DMS 273 (cell line): Measurements from ENCODE around the gene TPP1.

Experiments used
- DNase-seq: peaks from one replicate; lab custom pipeline; 2025; ENCODE audit not compliant: unreplicated experiment; lab: John Stamatoyannopoulos, UW

TPP1 gene

GRCh38 chr11:6612213-6613041 is 6.8 kb downstream of the TPP1 start, which contains the start of gene TAF10:
Gene TAF10 (minus strand): TSS chr11:6612216. CDS start chr11:6612189, 27 bp downstream.
- DNase-seq, result peak; percentile 95

DNA sequence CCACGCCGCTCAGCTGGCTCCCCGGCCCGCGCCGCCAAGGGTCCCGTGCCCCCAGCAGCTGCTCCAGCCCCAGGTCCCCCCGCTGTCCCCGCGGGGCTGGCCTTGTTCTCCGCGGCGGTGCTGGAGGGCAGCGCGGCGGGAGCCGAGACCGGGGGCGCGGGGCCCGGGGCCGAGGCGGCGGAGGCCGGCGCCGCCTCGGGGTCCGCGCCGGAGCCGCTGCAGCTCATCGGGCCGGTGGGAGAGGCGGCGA is 7.3 kb downstream of the TPP1 start:
- DNase-seq, result no peak

DNA sequence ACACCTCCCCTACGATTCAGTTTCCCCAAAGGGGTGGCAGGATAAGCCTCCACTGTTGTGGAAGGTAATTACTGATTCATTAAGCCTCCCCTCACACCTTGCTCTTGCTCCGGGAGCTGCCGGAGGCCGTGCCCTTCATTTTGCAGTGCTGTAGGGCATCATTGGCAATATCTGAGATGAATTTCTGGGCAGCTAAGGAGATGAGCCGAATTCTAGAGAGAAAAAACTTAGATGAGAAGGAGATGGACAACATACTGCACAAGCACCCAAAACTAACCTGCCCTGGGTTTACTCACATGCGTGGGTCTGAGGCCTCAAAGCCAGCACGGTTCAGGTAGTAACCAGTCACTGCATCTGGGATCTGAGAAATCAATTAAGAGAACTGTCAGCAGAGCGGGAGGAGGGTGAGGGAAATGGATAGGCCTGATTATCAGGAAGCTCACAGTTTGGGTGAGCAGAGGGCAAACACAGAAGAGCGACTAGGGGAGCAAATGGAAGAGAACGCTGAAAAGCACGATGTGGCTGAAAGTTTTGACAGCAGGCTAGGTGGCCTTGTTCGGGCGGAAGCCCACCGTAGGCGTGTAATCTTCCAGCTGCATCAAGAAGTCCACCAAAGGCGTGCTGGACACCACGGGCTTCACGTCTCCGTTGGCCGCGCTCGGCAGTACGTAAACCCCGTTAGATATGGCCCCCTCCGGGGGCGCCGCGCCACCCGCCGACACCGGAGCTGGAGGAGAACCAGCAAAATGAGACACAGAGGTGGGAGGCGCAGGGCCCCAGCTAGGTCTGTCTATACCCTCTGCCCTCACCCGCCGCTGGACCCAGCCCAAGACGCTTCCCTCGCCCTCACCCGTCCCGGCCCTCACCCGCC is 7.9 kb downstream of the TPP1 start:
- peak; percentile 56 for DNase-seq

- no peak for DNase-seq
Observed at GRCh38 chr11:6610591-6610990, 8.6 kb downstream of the TPP1 start.

- no peak for DNase-seq
Observed at GRCh38 chr11:6609502-6610015, 9.7 kb downstream of the TPP1 start.

DNA sequence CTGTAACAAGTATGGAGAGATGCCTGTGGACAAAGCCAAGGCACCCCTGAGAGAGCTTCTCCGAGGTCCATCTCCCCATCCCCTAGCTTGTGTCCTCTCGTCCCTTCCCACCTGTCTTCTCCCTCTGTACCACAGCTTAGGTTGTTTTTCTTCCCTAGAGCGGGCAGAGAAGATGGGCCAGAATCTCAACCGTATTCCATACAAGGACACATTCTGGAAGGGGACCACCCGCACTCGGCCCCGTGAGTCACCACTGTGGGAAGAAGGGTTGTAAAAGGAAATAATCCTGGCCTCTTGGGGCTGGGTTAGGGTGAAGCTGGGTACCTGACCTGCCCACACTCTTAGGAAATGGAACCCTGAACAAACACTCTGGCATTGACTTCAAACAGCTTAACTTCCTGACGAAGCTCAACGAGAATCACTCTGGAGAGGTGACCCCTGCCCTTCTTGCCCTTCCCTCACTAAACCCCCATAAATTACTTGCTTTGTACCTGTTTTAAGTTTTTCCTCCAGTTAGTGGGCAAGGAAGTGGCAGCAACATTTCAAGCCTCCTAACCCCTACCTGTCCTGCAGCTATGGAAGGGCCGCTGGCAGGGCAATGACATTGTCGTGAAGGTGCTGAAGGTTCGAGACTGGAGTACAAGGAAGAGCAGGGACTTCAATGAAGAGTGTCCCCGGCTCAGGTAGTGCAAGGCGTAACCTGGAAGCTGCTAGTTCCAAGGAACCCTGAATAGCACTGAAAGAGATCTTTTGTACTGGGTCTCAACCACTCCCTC is 10.3 kb downstream of the TPP1 start:
- no peak for DNase-seq

- no peak for DNase-seq
Observed at GRCh38 chr11:6608011-6608410, 11.2 kb downstream of the TPP1 start.

DNA sequence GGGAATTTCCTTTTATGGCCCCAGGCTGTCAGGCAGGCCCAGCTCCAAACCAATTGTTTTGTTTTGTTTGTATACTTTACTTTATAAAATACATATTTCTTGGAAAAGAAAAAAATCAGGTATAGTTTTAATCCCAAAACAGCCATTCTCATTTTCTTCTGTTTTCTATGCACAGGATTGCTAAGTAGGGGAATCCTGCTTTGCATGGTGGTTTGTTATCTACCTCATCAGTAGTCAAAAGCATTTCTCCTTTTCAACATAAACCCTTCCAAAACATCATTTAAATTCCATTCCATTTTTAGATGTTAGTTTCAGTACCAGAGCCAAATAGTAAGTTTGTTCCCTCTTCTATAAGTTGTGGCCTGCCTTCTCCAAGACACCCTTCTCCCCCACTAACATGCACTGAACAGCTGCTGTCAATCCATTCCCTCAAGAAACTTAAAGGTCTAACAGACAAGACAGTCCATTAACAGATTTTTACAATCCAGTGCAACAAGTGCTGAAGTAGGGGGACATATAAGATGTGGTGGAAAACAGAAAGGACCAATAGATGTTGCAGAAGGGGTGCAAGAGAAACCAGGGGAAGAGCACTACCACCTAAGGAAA is 11.9 kb downstream of the TPP1 start:
- DNase-seq, result no peak

DNA sequence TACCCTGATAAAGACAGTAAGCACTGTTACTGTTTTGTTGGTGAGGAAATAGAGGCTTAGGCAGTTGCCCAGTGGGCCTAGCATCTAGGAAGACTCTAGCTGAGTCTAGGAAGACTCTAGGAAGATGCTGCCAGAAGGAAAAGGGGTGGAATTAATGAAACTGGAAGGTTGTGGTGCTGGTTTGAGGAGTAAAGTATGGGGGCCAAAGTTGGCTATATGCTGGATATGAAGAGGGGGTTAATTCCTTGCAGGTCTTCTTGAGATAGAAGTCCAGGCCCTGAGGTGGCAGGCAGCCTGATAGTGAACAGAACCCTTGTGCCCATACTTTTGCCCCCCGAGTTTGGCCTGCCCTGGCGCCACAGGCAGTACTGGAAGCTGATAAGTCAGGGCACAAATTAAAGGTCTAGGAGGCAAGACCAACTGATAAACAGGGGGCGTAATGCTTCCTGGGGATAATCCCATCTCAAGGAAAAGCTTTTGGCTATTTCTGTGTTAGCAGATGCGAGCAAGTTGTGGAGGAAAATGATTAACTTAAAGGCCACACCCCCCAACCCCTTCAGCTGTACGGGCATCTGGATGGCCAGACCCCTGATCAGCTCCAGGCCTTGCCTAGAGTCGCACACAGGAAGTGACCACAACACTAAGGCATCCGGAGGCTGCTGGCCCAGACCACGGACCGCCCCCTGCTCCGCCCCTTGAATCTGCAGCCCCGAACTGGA is 12.6 kb downstream of the TPP1 start:
- peak; percentile 71 for DNase-seq

DNA sequence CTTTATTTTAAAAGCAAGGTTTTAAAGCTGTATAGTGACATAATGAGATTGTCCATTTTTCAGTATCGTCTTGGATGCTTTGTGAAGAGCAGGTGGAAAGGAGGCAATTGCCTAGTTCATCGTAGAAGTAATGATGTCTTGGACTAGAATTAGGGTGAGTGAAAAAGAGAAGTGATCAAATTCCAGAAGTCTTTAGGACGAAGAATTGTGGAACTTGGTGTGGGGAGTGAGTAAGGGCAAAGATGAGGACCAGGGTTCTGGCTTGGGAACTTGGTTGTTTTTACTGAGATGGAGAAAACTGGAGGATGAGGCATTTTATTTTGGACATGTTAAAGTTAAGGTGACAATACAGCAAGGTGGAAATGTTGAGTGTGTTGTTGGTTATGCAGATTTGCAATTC is 14.4 kb downstream of the TPP1 start:
- DNase-seq, result no peak

DNA sequence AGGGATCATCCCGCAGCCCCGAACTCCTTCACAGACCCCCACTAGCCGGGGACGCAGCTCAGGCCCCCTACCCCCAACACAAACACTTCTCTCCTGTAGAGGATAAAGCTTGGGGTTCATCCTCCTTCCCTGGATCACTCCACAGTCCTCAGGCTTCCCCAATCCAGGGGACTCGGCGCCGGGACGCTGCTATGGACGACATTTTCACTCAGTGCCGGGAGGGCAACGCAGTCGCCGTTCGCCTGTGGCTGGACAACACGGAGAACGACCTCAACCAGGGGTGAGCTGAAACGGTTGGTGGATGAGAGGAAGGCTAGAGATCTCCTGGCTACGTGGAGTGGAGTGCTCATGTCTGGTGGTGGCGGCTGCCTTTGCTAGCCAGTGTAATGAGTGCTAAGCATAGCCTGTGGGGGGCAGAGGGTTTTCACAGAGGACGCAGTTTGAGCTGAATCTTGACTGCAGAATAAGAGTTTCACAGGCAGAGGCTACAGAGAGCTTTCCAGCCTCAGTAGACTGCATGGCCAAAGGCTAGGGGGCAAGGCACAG is 15.1 kb downstream of the TPP1 start:
- DNase-seq, result peak; percentile 56

DNA sequence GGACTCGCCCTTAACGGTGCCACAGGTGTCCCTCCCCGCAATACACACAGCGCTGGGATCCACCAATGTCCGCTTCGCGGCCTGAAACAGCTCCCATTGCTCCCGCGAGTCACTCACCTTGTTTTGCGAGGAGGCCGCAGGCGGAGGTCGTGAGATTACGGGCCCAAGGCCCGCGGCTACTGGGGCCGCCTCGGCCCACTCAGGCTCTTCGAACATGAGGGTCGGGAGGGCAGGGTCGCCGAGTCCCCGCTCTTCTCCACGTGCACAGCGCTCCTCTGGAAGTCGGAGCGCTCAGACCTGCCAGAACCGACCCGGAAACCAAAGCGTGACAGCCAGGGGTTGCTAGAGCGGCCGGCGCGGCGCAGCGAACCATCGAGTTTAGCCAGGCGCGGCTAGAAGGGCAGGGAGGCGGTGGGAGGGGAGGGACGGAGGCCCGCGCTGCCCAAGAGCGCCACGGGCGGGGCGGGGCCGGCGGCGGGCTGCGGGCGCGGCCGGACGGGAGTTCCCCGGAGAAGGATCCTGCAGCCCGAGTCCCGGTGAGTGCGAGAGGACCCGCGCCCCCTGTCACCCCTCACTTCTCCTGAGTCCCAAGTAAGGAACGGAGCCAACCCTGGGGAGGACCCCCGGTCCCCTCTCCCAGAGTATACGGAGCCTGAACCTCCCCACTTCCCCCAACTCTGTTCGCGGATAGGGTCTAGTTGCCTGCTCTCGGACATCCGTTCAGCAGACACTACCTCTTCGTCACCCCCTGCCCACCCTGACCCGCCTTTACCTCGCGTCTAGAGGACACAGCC is 15.7 kb downstream of the TPP1 start, which contains the start of the genes ILK and RRP8:
TSS of gene ILK (plus strand) at position 488 of the 794 bp plus-strand sequence. CDS start 498 bp downstream, outside the sequence.
TSS of gene RRP8 (minus strand) at position 330 of the 794 bp plus-strand sequence. CDS start at position 216, 114 bp downstream.
- peak; percentile 92 for DNase-seq

GRCh38 chr11:6602096-6602940 is 16.9 kb downstream of the TPP1 start:
- no peak for DNase-seq

- no peak for DNase-seq
Observed at GRCh38 chr11:6601041-6601461, 18.2 kb downstream of the TPP1 start.

DNA sequence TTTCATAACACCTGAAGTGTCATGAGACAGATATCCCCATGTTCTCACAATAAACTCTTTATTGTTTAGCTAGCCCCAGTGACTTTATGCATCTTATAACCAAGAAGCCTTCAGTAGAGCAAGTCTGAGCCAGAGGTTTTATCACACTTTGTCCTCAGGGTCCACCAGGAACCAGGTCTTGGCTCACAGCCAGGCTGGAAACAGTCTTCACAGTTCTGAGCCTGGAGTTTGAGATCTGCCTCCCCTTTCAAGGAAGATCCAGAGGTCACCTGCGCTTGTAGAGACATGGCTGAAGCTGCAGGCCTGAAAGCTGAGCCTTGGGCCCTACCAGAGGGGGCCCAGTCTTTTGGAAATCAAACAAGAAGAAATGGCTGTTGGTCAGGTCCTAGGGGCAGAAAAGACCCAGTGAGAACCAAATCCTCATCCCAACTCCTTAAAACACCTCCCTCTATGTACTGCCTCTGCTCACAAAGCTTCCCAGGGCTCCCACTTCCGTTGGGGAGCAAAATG is 19.3 kb downstream of the TPP1 start:
- DNase-seq, result no peak

DNA sequence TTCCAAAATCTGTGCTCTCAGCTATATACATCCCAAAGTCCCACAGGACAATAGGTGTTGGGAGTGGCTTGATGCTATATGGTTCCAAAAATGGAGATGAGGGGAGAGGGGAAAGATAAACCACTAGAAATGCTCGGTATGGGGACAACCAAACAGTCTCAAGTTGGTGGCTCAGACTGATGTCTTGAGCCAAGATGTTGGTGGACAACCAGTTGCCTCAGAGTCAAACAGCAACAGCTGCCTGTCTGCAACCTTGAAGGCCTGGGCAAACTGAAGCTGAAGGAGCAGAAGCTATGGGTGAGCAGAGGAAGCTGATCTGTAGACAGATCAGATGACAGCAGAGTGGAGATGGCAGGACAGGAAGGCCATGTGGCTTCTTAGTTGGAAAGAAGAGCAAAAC is 19.8 kb downstream of the TPP1 start:
- no peak for DNase-seq

GRCh38 chr11:6598555-6598954 is 20.7 kb downstream of the TPP1 start:
- no peak for DNase-seq
